Natural killer cell (primary cell): ENCODE data around the gene CDKN2B-AS1. TPM values are rescaled to one million over a fixed set of nuclear protein-coding genes. Genes with fewer than 3 reads are reported as not detected.

Experiments
- ATAC-seq, 3 donors: fragments of 150-1000 bp in 2 of 3; fragments of 200-7000 bp in 1 of 3; cut with Tn5 transposase; 1 replicate in 1 of 3; 2 replicates in 2 of 3; pipeline ENCODE4 v1.10.0; 2021; ENCODE audit warnings: mild to moderate bottlenecking in 2 of 3, moderate library complexity in 2 of 3
- DNase-seq, 2 donors: peaks; one replicate each; pipeline versions ENCODE4 v3.0.0 to v3.0.0-alpha.2; 2013 to 2021; ENCODE audit warnings: mixed read lengths in 1 of 2
- H3K27ac ChIP-seq: one replicate; pipeline ENCODE4 v1.5.1; 2013; ENCODE audit warnings: mild to moderate bottlenecking, low read length
- H3K27me3 ChIP-seq: one replicate; pipeline ENCODE4 v1.6.1; 2013; ENCODE audit warnings: low read length; ENCODE audit not compliant: control insufficient read depth, insufficient read depth
- H3K36me3 ChIP-seq: one replicate; pipeline ENCODE4 v1.6.1; 2013; ENCODE audit warnings: low read length; ENCODE audit not compliant: control insufficient read depth, insufficient read depth
- H3K4me1 ChIP-seq: one replicate; pipeline ENCODE4 v1.6.1; 2013; ENCODE audit warnings: low read length; ENCODE audit not compliant: control insufficient read depth, insufficient read depth
- H3K4me3 ChIP-seq: one replicate; pipeline ENCODE4 v1.5.1; 2013; ENCODE audit warnings: low read length
- H3K9me3 ChIP-seq: one replicate; pipeline ENCODE4 v1.6.1; 2013; ENCODE audit warnings: low read length; ENCODE audit not compliant: control insufficient read depth, insufficient read depth
- H3K27ac Mint-ChIP-seq, 2 donors: one replicate each; pipeline ENCODE4 v1.8.0; 2022; ENCODE audit warnings: mild to moderate bottlenecking in 2 of 2, mixed read lengths in 2 of 2, moderate library complexity in 1 of 2
- H3K27me3 Mint-ChIP-seq, 2 donors: one replicate each; pipeline ENCODE4 v1.8.0; 2022; ENCODE audit warnings: low read depth in 2 of 2, mixed read lengths in 2 of 2
- H3K36me3 Mint-ChIP-seq: one replicate; pipeline ENCODE4 v1.8.0; 2022; ENCODE audit warnings: mixed read lengths
- H3K4me1 Mint-ChIP-seq, 2 donors: one replicate each; pipeline ENCODE4 v1.8.0; 2022; ENCODE audit warnings: mixed read lengths in 2 of 2
- H3K4me3 Mint-ChIP-seq: one replicate; pipeline ENCODE4 v1.8.0; 2022; ENCODE audit warnings: mild to moderate bottlenecking, moderate library complexity, mixed read lengths
- H3K9me3 Mint-ChIP-seq, 2 donors: one replicate each; pipeline ENCODE4 v1.8.0; 2022; ENCODE audit warnings: mixed read lengths in 2 of 2
- WGBS: methylation state at CpG from one replicate; pipeline ENCODE4 v1.1.7; 2013; ENCODE audit warnings: missing lambda C conversion rate; ENCODE audit not compliant: insufficient coverage; 5-methylcytosine and 5-hydroxymethylcytosine counted together
- intact Hi-C: fragments of 100-400 bp; cut with micrococcal nuclease; formaldehyde crosslinking; loops from one replicate; pipeline ENCODE4 v1.14.2; 2022
- total RNA-seq, 4 donors: library from RNA; stranded (reverse); fragments of 120-200 nt in 1 of 4; gene quantifications; one replicate each; pipeline versions ENCODE4 v1.2.3 to v1.2.4, GENCODE V29; 2013 to 2022
- TF ChIP-seq, protein P1 (sequence below): fragments of 200-600 bp; IDR thresholded peaks from one replicate; pipeline ENCODE4 v1.8.0; 2022; ENCODE audit warnings: antibody characterized with exemption

CDKN2B-AS1 gene
- total RNA-seq, 3 donors from 2014 or later (not counting 1 experiment from before 2014, with no cell fraction given): 2.6 to 4.3 (median 3.1) TPM

DNA sequence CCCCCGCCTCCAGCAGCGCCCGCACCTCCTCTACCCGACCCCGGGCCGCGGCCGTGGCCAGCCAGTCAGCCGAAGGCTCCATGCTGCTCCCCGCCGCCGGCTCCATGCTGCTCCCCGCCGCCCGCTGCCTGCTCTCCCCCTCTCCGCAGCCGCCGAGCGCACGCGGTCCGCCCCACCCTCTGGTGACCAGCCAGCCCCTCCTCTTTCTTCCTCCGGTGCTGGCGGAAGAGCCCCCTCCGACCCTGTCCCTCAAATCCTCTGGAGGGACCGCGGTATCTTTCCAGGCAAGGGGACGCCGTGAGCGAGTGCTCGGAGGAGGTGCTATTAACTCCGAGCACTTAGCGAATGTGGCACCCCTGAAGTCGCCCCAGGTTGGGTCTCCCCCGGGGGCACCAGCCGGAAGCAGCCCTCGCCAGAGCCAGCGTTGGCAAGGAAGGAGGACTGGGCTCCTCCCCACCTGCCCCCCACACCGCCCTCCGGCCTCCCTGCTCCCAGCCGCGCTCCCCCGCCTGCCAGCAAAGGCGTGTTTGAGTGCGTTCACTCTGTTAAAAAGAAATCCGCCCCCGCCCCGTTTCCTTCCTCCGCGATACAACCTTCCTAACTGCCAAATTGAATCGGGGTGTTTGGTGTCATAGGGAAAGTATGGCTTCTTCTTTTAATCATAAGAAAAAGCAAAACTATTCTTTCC is 19.7 kb upstream of the CDKN2B-AS1 start:
- DNase-seq (peak in 1 of 2 donors; percentile 58), ATAC-seq (peak; percentile 57 to 72 (median 70))
- Mint-ChIP-seq H3K9me3 (no peaks in the 10 kb centered on the region), H3K27me3 (peaks cover 81 to 90% of the 10 kb centered on the region in 2 donors), H3K36me3 (no peaks in the 10 kb centered on the region), H3K4me1 (peaks cover 20 to 21% of the 10 kb centered on the region in 2 donors), H3K4me3 (peak overlapping the region; percentile 76), H3K27ac (peak overlapping the region in 1 of 2 donors; percentile 29)
- TF ChIP-seq, protein P1, sequence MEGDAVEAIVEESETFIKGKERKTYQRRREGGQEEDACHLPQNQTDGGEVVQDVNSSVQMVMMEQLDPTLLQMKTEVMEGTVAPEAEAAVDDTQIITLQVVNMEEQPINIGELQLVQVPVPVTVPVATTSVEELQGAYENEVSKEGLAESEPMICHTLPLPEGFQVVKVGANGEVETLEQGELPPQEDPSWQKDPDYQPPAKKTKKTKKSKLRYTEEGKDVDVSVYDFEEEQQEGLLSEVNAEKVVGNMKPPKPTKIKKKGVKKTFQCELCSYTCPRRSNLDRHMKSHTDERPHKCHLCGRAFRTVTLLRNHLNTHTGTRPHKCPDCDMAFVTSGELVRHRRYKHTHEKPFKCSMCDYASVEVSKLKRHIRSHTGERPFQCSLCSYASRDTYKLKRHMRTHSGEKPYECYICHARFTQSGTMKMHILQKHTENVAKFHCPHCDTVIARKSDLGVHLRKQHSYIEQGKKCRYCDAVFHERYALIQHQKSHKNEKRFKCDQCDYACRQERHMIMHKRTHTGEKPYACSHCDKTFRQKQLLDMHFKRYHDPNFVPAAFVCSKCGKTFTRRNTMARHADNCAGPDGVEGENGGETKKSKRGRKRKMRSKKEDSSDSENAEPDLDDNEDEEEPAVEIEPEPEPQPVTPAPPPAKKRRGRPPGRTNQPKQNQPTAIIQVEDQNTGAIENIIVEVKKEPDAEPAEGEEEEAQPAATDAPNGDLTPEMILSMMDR: no peak
- H3K27me3 ChIP-seq: peaks cover 94% of the 10 kb centered on the region
- H3K4me1 ChIP-seq: peaks cover 19% of the 10 kb centered on the region
- peak overlapping the region; percentile 30 for H3K4me3 ChIP-seq
- H3K9me3 ChIP-seq: peaks cover 4% of the 10 kb centered on the region
- WGBS: under 1% methylated on average over 48 of the region's 51 CpGs
- intact Hi-C loops: loop anchor here (10.0 kb wide), 1 partner anchor 90 kb away; no protein-coding TSS in a partner anchor
- no peak overlapping the region for H3K27ac ChIP-seq
- H3K36me3 ChIP-seq: no peaks in the 10 kb centered on the region

DNA sequence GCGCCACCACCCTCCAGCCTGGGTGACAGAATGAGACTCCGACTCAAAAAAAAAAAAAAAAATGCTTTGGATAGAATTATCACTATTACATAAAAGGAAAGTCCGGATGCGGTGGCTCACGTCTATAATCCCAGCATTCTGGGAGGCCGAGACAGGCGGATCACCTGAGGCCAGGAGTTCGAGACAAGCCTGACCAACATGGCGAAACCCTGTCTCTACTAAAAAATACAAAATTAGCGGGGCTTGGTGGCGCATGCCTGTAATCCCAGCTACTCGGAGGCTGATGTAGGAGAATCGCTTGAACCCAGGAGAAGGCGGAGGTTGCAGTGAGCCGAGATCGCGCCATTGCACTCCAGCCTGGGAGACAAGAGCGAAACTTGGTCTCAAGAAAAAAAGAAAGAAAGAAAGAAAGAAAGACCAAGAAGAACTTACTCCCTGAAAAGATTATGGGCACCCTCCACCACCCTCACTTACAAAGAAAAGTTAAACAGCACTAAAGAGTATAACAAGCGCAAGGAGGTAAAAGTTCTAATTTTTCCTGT is 18.2 kb upstream of the CDKN2B-AS1 start:
- H3K27ac Mint-ChIP-seq: no peak overlapping the region

DNA sequence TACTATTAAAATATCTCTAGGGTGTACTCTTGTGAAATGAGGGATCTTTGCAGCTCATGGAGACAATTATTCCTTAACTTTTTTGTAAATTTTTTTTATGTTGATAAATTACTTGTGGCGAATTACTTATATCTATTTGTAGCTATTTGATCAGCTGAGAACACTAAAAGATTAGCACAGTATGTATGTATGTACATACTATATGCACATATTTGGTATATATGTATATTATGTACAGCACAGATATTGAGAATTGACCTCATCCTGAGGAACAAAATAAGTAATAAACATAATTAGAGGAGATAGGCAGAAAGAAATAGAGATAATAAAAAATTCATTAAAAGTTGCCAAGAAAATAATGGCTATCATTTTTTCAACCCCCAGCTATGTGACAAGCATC is 12.2 kb upstream of the CDKN2B-AS1 start:
- peaks cover 48 to 80% of the 10 kb centered on the region in 2 donors for H3K27me3 Mint-ChIP-seq
- no CpG with 5 or more reads among the region's 1 CpG for WGBS
- H3K27ac Mint-ChIP-seq: no peak overlapping the region
- H3K27ac ChIP-seq: no peak overlapping the region
- H3K9me3 ChIP-seq: no peaks in the 10 kb centered on the region
- TF ChIP-seq, protein P1: no peak
- peaks cover 0 to 7% of the 10 kb centered on the region in 2 donors for H3K4me1 Mint-ChIP-seq
- peaks cover 70% of the 10 kb centered on the region for H3K27me3 ChIP-seq
- H3K36me3 Mint-ChIP-seq: no peaks in the 10 kb centered on the region
- no peak overlapping the region for H3K4me3 ChIP-seq
- no peaks in the 10 kb centered on the region for H3K9me3 Mint-ChIP-seq
- intact Hi-C loops: no loop called here
- H3K4me1 ChIP-seq: no peaks in the 10 kb centered on the region
- no peak for DNase-seq
- no peak overlapping the region for H3K4me3 Mint-ChIP-seq
- H3K36me3 ChIP-seq: no peaks in the 10 kb centered on the region
- ATAC-seq: no peak

More for the DNA sequence above, 18.2 kb upstream of the CDKN2B-AS1 start:
- ATAC-seq (no peak), DNase-seq (no peak)
- TF ChIP-seq, protein P1: no peak
- H3K36me3 ChIP-seq: no peaks in the 10 kb centered on the region
- H3K9me3 ChIP-seq: no peaks in the 10 kb centered on the region
- Mint-ChIP-seq H3K4me3 (no peak overlapping the region), H3K9me3 (no peaks in the 10 kb centered on the region), H3K4me1 (peaks cover 18 to 20% of the 10 kb centered on the region in 2 donors), H3K27me3 (peaks cover 76 to 87% of the 10 kb centered on the region in 2 donors), H3K36me3 (no peaks in the 10 kb centered on the region)
- intact Hi-C loops: loop anchor here (10.0 kb wide), 1 partner anchor 92 kb away; no protein-coding TSS in a partner anchor
- H3K4me3 ChIP-seq: no peak overlapping the region
- peaks cover 19% of the 10 kb centered on the region for H3K4me1 ChIP-seq
- H3K27me3 ChIP-seq: peaks cover 91% of the 10 kb centered on the region
- WGBS: 28% methylated on average over 18 of the region's 19 CpGs
- H3K27ac ChIP-seq: no peak overlapping the region
